ENCODE measurements around the gene C16orf74.

The C16orf74 gene

DNA sequence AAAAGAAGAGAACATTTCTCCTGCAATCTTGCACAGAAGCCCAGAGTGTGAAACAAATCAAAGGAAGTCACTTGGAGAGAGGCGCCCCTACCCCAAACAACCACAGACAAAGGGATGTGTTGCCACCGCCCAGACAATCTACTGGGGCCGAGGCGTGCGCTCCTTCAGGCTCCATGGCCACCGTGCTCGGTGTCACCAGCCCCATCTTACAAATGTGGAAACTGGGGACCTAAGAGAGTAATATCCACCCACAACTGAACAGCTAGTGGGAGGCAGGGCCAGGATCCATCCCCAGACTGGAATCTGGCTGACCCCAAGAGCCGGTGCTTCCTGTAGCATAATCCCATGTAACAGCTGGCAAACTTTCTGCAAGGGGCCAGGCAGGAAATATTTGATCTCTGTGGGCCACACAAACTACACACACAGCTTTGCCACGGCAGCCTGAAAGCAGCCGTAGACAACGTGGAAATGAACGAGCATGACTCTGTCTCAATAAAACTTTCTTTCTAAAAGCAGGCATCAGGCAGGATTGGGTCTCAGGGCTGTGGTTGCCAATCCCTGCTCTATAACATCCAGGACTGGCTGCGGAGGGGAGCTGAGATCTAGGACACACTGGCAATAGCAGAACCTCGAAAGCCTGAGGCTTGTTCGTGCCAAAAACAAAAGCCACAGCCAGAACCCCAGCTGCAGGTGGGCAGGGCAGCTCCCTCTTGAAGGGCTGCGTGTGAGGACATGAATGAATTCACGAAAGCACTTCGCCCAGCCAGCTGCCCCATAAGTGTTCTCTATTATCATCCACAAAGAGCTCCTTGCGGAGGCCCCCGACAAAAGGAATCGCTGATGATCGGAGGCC is 35.5 kb downstream of the C16orf74 start:
- DNase-seq = peak; percentile 95

DNA sequence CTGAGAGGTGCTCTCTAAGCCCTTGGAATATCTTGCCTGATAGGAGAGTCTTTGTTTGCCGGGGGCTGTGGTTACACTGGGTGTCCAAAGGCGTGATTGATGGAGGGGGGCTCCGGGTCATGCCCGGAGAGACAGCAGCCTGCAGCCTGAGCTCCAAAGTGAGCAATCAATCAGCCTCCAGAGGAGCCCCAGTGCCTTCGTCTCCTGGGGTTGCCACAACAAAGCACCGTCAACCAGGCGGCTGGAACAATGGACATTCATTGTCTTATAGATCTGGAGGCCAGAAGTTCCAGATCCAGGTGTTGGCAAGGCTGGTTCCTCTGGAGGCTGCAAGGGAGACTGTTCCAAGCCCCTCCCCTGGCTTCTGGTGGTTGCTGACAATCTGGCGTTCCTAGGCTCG is 38.1 kb downstream of the C16orf74 start:
- DNase-seq = peak; percentile 79

- DNase-seq = peak; percentile 19
These were observed 38.8 kb downstream of the C16orf74 start for GRCh38 chr16:85711982-85712587.

DNA sequence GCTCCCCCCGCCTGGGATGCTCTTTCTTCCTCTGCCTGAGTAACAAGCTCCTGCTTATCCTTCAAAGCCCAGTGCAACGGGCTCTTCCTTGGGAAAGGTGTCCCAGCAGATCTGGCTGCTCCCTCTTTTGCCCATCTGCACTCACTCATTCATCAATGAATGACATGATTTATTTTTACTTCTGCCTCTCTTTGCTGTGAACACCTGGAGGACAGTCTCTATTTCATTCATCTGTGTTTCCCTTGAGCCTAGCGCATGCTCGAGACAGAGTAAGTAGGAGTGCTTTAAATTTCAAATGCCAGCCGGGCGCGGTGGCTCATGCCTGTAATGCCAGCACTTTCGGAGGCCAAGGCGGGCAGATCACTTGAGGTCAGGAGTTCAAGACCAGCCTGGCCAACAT is 40.2 kb downstream of the C16orf74 start:
- DNase-seq = peak; percentile 75

- DNase-seq = peak; percentile 58
These were observed 40.9 kb downstream of the C16orf74 start for GRCh38 chr16:85709766-85710585.

GRCh38 chr16:85708338-85708737 is 42.6 kb downstream of the C16orf74 start:
- no peak for DNase-seq

DNA sequence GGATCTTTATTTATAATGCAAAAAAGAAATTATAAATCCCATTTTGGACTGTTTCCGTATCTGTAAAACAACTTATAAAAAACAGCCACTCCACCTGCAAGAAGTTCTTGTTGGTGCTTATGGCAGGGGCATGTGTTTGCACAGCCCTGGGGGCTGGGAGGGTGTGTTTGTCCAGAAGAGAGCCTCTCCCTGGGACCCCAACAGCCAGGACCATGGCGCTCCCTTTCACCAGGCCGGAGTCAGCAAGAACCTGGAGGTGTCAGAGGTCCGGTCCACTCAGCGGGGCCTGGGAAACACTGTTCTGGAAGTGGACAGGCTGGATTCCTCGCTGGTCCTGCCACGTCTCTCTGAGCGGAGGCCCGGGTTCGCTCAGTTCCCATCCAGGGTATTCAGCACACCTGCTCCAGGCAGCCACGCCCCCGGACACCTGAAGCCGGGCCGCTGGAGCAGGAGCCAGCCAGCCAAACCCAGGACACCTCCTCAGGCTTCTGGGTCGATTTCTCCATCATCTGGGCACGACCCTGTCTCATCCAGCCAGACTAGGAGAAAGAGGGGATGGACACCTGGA is 43.3 kb downstream of the C16orf74 start:
- DNase-seq = peak; percentile 65

GRCh38 chr16:85706449-85707034 is 44.4 kb downstream of the C16orf74 start:
- DNase-seq = no peak

DNA sequence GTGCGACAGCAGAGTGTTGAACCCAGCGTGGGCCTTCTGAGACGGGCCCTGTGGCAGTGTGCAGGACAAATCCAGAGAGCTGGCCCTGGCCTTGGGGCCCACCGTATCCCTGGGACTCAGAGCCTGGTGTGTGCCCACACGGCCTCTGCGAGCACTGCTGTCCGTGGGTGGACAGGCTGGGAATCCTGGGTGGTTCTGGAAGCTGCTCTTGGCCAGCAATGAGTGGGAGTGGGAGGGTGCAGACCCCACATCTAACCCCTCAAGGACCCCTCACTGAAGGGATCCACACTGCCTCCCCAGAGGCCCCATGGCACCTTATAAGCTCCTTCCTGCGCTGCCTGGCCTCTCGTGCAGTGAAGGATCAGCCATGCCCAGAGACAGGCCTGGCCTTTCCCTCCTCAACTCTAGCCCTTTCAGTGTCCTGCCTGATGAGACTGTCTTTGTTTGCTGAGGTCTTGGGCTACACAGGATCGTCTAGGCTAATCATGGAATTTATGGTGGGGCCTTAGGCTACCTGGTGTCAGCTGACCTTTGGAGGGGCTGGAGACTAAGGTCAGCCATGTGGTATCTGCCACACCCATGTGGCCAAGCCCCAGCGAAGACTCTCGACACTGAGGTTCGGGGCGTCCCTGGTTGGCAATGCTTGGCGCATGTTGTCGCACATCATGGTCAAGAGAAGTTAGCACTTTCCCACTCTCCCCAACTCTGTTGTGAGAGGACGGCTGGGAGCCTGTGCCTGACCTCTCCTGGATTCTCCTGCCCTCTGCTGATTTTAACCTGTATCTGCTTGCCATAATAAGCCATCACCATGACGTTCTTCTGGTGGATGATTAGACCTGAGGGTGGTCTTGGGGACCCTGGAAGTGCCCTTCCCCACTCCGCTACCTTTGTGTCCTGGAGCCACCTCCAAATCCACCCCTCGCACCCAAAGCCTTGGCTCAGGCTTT is 45.7 kb downstream of the C16orf74 start:
- DNase-seq = no peak

GRCh38 chr16:85704011-85704410 is 46.9 kb downstream of the C16orf74 start:
- DNase-seq = no peak

GRCh38 chr16:85699628-85700027 is 51.3 kb downstream of the C16orf74 start:
- no peak for DNase-seq

DNA sequence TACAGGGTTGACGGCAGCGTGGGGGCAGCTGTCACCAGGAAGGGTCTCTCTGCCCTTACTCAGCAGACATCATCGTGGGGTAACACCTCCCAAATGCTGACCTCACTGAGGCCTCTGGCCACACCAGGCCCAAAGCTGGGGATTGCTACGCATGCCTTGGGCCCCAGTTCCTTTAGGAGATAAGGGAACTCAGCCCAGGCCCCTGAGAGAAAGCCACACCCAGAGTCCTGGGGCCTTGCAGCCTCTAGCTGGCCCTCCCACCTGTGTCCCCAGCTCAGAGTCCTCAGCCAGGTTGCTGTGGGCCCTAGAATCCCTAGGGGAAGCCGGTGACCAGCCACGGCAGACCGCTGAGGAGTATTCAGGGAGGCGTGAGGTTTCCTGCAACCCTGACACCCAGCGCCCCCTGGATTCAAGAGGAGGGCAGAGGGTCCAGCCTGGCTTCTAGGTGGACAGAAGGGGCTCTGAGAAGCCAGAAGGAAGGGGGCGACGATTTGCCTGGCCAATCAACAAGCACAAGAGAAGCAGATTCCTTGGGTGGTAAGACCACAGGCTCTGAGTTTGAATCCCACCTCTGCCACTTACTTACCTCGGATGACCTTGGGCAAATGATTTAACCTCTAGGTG is 51.8 kb downstream of the C16orf74 start:
- DNase-seq = no peak

DNA sequence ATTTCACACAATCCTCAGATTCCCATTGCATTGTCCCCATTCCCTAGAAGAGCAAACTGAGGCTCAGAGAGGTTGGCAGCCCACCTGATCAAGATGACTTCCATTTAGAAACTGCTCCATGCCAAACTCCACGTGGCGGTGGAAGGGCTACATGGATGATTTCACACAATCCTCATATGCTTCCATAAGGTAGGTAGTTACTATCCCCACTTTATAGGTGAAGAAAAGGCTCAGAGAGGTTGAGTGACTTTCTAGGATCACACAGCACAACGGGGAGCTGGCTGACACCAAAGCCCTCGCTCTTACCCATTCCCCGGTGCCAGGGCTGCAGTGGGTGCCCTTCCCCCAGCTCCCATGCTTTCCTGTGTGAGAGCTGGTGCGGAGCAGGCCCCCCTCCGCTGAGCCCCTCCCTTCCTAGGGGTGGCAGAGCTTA is 52.4 kb downstream of the C16orf74 start:
- DNase-seq = no peak

DNA sequence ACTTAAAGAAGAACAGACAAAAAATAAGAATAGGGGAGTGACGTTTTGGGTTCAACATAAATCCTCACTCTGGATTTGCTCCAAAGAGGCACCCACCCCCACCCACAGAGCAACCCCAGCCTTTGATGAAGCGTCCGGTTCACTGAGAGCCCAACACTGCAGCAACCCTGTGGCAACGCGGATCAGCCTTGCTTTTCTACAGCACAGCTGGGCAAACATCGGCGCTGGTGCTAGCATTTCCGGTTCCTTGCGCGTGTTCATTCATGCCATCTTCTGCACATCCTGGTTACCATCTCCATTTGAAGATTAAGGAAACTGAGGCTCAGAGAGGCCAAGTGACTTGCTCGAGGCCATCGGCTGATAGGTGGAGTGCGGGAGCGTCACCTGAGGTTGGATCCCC is 53.5 kb downstream of the C16orf74 start:
- peak; percentile 38 for DNase-seq

DNA sequence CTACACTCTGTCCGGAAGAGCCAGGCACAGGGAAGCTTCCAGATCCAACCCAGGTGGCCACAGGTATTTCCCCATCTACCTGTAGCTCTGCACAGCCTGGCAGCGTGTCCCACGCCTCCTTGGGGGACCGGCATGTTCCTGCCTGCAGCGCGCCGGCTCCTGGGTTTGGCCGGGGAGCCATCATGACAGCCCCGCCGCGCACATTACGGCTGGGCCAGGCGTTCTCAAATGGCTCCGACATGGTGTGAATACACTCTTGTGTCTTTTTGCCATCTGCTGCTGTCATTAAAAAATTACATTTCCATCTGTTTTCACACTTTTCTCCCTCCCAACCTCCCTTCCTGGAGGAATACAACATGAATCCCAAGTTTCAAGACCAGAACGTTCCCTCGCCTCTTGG is 54.1 kb downstream of the C16orf74 start:
- DNase-seq = no peak

DNA sequence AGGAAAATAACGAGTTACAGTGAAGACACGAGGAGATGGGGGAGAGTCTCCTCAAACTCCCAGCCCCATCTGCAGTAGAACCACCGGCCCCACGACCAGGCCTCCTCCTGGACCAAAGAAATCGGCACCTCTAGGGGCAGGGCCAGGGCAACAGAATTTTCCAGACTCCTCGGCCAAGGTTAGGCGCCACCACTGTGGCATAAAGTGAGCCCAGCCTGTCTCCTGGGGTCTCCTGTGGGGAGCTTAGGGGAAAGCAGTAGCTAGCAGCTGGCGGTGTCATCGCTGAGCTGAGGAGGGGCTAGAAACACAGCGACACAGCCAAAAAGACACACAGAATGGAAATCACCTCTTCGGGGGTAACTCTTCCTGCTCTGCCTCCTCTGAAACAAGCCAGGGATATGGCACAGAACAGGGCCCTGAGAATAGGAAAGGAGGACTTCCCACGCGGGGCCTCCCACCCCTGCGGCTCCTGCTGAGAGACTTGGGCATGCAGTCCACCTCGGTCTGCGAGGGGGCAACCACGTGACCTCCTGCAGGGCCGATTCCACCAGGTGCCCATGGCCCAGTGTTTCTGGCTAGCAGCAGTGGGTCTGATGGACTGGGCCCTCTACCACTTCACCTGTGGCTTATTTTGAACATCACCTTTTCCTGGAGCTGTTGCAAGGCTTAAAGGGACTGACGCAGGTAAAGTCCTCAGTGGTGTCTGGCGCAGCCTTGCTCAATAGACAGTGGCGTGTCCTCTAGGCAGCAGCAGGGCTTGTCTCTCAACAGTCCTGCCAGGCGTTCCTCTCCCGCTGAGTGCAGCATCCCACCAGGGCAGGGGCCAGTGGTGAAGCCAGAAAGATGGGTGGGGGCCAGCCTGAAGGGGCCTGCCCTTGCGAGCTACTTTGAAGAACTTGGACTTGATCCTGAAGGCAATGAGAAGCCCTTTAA is 55.4 kb downstream of the C16orf74 start:
- no peak for DNase-seq

DNA sequence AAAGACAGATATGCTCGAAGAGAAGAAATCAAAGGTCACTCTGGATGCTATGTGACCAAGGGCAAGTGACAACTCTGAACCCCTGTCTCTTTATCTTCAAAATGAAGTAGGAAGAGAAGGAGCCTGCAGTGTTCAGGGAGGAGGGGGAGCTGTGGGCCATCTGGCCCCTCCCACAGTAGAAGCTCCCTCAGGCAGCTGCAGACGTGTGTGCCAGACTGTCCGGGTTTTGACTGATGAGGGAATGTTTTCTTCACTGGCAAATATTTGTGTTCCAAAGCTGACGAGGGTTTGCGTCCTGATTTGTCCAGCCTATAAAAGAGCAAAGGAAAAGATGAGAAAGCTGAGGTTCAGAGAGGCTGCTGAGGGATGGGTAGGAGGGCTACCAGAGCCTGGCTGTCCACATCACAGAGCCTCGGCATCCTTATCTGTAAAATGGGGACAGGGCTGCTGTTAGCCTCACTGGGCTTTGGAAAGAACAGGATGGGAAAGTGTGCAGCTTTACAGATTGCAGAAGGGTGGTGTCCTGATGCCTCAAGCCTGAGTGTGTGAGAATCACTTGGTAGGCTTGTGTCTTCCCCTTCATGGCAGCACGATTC is 60.3 kb downstream of the C16orf74 start:
- peak; percentile 61 for DNase-seq

DNA sequence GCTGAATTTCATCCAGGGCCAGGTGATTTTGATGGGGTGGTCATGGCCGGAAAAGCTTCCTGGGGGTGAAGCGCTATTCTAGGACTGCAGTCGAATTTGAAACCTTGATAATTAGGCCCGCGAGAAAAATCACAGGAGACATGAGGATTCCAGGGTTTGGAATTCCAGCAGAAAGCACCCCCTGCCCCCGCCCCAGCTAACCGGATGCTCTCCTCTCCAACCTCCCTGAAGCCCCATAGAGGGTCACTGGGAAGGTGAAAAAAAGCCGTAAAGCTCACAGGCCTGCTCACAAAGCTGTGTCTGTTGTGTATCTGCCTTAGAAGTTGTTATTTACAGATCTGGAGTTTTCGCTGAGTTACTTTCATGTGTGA is 61.0 kb downstream of the C16orf74 start:
- no peak for DNase-seq

- DNase-seq = peak; percentile 57
These were observed 61.5 kb downstream of the C16orf74 start for GRCh38 chr16:85689285-85689949.

Measured in NCI-H345 (cell line).